Measurements from ENCODE around the gene CHSY1.

CHSY1 gene

DNA sequence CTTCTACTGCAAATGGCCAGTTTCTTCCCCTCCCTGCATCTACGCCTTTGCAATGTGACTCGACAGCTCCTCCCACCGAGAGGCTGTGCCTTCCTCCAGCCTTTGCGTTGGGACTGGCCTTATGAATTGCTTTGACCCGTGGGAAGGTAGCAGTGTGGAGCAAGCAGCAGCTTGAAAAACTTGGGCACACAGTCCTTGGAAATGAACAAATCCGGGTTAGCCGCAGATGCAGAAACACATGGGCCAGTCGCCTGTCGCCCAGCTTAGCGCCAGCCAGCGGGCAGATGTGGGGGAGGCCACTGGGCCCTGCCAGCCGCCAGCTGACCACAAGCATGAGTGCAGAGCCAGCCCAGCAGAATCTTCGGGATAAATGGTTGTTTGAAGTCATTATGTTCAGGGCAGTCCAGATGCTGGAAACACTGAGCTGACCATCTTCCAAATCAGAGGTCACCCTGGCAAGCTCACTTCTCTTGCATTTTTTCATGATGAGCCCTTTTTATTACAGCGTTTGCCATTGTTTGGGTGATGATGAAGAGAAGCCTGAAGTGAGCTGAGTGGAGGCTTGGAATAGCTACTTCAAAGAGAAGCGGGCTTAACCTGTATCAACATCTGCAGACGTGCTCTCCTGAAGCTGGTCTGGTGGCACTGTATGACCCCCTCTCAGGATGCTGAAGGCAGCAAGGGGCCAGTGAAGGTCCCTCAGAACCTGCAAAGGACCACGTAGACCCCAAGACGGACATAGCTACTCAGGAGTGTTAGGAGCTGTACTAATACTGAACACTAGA is 15.7 kb upstream of the CHSY1 start:
- no peak for DNase-seq (ENCODE audit: low read depth, low spot score)

DNA sequence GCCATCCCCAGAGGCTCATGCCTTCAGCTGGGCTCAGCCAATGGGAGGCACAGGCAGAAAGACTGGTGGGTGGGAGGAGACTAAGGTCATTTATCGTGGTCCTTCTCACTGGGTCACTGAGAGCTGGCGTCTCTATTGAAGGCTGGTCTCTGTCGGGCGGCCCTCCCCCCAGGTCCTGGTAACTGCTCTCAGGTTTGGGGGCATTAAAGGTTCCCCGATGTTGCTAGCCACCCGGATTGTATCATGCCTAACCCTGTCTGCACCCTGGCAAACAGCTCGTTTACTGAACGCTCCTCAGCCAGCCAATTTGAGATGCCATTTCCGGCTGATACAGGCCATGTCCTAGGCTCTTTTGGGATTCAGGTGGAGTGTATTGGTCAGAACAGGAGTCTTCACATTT is 14.9 kb upstream of the CHSY1 start:
- no peak for DNase-seq (ENCODE audit: low read depth, low spot score)

DNA sequence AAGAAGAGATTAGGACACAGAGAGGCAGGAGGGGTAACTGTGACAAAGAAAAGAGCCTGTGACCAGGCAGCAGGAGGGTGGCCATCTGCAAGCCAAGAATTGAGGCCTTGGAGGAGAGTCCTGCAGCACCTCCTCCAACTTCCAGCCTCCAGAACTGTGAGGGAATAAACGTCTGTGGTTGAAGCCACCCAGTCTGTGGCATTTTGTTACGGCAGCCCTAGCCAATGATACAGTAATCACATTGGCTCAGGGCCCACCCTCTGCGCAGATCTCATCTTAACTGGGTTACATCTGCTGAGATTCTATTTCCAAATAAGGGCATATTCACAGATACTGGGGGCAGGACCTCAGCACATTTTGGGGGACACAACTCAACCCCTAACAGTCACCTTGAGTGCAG is 14.2 kb upstream of the CHSY1 start:
- no peak for DNase-seq (ENCODE audit: low read depth, low spot score)

DNA sequence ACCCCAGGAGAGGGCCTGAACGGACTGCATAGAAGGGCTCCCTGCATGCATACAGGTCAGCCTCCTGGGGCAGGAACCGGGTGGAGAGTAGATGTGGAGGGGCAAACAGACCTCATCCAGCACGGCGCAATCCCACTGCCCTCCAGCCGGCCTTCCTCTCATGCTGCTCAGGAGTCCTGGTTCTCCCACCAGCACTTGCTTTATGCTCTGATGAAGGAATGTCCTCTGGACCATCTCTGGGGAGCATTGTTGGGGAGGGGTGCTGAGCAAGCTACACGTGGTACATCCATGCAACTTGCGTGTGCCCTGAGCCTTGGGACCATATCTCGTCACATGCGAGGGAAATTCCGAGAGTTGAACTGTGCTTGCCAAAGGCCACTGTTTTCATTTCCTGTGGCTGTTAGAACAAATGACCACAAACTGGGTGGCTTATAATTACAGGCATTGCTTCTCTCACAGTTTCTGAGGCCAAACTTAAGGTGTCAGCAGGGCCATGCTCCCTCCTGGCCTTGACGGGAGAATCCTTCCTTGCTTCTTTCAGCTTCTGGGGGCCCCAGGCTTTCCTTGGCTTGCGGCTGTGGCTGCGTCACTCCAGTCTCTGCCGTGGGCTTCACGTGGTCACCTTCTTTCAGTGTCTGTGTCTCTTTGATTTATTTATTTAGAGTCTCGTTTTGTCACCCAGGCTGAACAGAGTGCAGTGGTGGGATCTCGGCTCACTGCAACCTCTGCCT is 13.2 kb upstream of the CHSY1 start:
- no peak for DNase-seq (ENCODE audit: low read depth, low spot score)

DNA sequence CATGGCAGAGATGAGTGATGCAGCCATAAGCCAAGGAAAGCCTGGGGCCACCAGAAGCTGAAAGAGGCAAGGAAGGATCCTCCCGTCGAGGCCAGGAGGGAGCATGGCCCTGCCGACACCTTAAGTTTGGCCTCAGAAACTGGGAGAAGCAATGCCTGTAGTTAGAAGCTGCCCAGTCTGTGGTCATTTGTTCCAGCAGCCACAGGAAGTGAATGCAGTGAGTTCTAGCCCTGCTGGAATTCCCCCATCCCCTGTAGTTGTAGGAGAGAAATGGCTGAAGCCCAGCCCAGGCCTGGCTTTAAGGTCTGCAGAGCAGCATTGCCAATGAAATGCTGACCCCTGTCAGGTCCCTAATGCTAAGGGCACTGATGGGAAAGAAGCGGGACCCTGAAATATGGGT is 12.2 kb upstream of the CHSY1 start:
- no peak for DNase-seq (ENCODE audit: low read depth, low spot score)

DNA sequence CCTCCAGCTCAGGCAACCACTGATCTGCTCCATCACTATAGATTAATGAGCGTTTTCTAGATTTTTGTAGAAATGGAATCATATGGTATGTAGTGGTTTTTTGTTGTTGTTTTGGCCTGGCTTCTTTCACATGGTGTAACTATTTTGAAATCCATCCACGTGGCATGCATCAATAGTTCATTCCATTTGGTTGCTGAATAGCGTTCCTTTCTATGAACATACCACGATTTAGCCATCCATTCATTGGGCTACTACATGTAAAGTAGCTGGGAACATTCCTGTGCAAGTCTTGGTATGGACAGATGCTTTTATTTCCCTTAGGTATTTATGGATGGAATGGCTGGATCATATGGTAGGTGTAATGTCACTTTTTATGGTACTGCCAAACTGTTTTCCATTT is 10.7 kb upstream of the CHSY1 start:
- DNase-seq (ENCODE audit: low read depth, low spot score), result no peak

DNA sequence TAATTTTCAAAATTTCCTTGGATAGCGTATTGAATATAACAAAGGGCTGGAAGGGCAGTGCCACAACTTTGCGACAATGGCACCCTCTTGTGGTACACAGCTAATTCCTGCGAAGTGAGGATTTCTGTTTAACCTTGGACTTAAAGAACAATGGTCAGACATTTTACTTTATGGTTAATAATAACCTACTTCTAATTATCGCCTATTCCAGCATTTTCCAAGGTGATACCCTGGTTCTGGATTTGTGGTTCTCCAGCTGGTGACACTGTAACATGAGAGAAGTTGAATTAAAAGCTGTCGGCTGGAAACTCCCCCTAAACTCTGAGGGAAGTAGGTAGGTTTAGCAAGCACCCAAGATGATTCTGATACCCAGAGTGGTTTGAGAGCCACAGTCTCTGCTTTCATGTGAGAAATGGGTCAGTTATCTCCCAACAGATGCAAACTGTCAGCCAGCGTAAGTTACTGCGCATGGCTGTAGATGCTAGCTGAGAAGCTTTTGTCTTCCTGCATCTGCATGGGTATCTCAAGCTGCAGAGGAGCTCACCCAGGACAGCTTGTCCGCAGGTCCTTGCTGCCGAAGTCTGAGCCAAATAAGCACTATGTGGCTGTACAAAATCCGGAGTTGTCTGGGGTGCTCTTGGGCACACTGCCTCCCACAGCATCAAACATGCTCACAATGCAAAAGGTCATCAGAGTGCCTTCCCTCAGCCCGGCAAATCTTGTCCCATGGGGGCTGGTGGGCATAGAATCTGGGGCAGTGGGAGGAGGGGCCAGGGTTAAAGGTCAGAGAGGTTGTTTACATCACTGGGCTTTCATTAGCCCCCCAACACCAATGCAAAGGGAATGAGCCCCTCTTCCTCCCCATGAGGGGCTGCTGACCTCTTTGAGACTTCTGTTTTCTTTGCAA is 6.6 kb upstream of the CHSY1 start:
- peak; percentile 55 for DNase-seq (ENCODE audit: low read depth, low spot score)

DNA sequence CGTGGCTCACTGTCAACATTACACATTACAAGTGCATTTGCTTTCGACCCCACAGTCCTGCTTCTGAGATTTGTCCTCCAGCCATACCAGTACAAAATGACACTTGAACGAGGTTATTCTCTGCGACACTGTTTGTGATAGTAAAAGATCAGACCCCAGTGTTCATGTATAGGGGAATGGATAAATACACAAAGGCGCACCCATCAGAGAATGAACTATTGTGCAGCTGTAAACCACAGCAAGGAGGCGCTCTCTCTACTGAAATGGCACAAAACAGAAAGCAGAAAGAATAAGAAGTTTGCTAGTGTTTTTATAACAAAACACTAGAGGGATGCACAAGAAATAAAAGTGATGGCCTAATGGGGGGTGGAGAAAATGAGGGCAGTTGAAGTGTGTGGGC is 4.9 kb upstream of the CHSY1 start:
- no peak for DNase-seq (ENCODE audit: low read depth, low spot score)

DNA sequence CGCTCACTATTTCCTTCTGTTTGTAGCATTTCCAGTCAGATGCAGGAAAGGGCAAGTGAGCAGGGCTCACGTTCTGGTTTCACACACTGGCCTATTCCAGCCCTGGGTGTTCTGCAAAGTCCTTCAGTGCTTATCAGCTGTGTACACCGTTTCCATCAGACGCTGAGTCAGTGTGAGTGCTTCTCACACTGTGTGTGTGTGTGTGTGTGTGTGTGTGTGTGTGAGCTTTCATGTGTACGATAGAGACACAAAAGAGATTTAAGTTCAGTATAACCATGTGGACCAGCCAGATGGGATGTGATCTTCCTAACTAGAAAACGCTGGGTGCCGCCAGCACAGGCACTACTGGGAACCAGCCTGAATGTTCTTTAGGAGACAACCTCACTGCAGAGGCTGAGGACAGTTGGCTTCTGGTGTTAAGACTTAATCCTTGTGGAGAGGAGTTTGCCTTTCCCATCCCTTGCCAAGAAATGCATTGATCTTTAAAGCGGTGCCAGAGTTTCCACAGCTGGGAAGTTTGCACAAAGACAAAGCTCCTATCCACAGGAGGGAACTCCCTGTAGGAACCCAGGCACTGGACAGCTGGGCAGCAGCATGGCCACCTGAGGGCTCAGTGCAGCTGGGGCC is 3.9 kb upstream of the CHSY1 start:
- DNase-seq (ENCODE audit: low read depth, low spot score), result peak; percentile 80

DNA sequence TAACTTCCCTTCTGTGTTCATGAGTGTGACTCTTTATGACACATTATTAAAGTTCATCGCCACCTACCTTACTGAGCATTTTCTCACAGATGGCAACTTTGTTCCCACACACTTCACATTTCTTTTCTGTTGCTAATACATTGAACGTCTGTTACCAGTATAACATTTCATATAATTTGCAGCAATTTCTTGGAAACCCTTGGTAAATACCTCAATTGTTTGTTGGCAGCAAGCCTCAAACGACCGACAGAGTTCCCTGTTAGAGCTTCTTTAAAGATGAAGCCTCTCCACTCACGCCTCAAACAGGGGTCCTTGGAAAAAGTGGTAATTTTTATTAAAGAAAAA is 3.2 kb upstream of the CHSY1 start:
- no peak for DNase-seq (ENCODE audit: low read depth, low spot score)

DNA sequence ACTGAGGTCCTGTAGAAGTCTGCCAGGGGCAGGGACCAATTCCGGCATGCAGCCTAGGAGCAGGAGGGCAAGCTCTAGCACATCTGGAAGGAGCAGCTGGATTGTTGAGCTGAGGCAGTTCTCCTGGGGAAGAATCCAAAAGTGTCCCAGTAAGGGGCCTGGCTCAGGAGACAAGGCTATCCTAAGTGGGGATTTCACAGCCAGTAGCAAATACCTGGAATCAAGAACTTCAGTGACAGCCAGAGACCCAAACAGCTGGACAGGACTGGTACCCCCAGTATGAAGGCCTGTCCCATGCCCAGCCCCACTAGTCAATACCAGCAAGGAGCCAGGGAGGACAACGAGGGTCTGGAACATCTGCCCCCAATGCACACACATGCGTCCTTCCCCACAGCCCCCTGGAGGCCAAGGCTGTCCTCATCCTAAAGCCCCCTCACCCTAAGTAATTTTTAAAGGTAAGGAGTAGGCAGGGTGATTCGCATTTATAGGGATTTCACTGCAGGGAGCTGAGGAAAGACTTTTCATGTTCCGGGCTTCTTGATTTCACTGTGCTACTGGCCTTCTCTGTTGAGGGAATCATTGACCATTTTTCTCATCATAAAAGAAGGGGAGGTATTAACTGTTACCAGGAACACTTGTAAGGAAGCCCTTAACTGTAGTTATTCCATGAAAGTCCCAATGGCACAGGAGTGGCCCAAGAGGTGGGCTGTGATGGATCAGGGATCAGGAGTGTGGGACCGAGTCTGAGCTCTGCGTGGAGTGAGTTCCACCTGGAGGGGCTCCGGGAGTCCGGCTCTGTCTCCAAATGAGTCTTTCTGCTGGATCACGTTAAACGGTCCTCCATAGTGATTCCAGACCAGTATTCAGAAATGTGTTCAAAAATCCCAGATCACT is 2.6 kb upstream of the CHSY1 start:
- DNase-seq (ENCODE audit: low read depth, low spot score), result no peak

DNA sequence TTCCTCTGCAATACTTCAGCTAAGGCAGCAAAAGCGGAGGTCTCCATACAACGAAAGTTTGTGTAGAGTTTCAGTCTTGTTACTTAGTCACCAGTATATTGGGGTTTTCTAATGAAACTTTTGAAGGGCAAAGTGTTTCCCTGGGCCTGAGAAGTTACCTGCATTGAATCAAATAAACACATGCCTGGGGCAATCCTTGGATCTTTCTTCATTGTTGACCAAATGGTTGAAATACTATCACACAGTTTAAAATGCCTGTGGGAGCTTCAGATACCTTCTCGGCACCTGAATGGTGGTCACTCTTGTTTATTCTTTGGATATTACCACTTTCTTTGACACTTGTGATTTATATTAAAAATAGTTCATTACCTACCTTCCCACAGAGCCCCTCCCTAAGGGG is 988 bp upstream of the CHSY1 start:
- no peak for DNase-seq (ENCODE audit: low read depth, low spot score)

DNA sequence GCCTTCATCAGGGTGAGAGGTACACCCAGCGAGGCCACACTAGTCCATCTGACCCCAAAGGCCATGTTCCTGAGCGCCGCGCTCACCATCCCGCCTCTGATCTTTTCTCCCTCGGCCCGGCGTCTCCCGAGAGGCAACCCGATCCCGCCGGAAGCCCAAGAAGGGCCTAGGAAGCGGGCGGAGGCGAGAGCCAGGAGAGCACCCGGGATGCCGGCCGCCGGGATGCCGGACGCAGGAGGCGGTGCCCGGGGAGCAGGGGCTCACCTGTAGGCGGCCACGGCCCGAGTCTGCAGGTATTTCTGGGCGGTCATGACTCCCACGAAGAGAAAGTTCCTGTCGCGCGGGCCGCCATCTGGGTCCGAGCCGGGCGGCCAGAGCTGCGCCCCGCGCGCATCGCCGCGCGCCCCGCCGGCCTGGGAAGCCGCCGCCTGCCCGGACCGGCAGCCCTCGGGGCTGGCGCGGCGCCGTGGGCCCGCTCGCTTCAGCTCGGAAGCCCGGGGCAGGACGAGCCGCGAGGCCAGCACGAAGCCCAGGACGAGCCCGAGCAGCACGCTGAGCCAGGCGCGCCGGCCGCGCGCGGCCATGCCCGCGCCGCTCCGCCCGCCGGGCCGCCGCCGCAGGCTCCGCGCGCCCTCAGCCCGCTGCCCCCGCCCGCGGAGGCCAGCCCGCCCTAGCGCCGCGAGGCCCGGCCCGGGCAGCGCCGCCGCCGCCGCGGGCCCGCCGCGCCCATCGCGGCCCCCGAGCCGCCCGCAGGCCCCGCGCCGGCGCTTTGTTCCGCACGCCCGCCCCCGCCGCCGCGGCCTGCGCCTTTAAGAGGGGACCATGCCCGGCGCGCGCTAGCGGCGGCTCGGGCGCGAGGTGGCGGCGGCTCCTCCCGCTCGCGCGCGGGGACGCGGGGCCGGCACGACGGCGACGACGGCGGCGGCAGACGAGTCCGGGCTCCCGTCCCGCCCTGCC is 697 bp downstream of the CHSY1 start:
- DNase-seq (ENCODE audit: low read depth, low spot score), result no peak

DNA sequence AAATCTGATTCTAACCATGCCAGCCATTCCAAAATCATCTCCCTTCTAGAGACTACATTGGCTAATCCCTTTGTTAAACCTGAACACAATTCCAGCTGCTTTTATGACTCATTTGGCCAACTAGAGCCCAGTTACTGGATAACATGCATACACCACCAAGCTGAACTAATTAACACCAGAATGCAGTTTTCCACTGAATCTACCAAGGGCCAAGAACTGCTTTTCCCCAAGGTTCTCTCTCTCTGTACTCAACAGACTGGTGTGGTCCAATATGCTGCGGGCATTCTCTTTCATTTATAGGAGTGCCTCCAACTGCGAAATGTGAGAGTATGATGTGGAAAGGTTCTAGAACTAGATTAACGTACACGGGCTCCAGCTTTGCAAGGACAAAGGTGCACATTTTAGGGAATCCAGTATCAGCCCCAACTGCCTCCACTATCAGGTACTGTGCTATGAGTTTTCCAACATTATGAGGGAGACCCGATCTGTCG is 1.5 kb downstream of the CHSY1 start:
- DNase-seq (ENCODE audit: low read depth, low spot score), result no peak

DNA sequence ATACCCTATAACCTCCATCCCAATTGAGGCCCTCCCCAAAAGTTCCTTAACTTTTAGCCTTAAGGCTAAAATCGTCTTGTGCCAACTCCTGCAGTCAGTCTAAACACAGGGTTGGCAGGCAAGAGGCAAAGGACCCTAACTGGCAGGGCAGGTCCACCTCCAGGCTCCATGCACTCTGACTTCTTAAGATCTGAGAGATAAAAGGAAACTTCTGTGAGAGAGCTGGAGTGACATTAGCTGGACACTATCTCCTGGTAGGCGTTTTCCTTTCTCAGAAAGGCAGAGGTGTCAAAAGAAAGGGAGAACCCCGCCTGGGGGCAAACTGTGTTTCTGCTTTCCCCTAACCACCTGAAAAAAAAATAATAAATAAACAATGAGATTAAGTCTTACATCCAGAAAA is 3.6 kb downstream of the CHSY1 start:
- DNase-seq (ENCODE audit: low read depth, low spot score), result no peak

DNA sequence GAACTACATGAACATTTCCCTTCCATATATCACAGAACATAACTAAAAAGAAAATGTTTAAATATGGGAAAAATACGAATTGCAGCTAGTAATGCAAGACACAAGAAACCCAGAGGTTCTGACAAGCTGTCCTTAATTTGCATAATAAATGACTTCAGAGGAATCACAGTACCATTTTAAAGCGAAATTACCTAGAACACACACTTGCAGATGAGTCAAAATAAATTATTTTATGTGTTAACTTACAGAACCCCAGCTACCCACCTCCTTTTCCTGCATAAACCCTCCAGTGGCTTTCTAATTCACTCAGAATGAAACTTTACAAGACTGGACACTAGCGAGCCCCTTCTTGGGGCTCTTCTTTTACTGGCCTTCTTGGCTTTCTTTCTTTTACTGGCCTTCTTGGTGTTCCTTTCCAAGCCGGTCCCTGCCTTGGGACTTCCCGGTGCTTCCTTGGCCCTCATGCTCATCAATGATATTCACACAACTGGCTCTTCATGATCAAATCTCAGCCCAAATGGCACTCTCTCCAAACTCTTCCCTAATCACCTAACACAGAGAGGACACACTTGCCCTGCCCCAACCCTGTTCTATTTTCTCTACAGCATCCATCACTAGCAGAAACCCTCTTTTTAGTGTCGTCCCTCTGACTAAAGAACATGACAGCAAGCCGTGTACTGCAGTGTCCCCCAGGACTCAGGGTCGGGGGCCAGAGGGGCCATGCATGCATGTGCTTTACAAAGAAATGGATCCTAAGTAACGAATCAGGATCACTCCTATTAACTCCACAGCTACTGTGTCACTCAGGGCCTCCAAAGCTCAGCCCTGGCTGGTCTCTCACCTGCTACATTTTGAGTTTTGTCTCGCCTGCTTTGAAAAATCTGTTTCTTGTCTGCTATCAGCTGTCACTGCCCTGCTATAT is 4.8 kb downstream of the CHSY1 start:
- DNase-seq (ENCODE audit: low read depth, low spot score), result no peak

DNA sequence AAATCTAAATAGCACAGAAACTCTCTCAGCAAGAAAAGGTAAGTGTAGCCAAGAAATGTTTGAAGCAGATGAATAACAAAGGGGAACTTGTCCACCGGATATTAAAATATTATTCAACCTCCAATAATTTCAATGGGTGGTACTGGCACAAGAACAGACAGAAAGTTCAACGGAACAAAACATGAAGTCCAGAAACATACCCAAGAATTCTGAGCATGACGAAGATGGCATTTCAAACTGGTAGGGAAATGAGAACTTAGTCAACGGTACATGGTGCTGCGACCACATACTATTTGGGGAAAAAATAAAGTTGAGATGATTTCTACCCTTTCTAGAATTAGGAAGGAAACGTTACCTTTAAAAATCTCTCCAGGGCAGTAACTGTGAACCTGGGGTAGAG is 5.5 kb downstream of the CHSY1 start:
- no peak for DNase-seq (ENCODE audit: low read depth, low spot score)

DNA sequence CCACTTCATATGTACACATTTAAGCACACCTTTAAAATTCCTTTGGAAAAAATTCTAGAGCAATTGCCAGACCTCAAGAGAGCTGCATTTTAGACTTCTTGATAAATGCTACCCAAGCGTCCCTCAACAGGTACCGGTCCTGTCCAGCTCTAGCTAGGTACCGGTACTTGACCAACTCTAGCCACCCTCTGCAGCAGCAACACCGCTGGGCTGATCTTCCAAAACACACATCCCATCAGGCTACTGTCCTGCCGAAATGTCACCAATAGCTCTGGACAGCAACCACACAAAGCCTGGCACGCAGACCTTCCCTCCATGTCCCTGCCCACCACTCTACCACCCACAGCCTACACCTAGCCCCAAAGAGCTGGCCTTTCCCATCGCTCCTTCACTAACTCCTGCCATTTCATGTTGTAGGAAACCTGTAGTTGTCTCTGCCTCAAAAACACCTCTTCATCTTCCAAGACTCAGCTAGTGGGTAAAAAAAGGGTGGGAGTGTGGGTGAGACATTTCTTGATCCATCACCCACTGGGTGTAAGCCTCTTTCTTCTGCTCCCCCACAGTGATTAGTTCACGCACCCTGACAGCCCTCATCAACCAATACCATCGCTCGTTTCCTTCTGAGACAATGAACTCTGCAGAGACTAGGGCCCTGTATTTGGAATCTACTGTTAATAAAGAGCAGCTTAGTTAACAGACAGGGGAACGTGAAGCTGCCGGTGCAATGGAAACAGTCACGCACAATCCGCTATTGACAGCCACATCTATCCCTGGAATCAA is 6.8 kb downstream of the CHSY1 start:
- no peak for DNase-seq (ENCODE audit: low read depth, low spot score)
